Naive thymus-derived CD4-positive, alpha-beta T cell (primary cell): Measurements from ENCODE around the gene ULK4. TPM values are rescaled to one million over a fixed set of nuclear protein-coding genes. Genes with fewer than 3 reads are reported as not detected.
A peak's percentile ranks its signal among the peaks of the same experiment; 100 is the strongest.

ENCODE experiments used
- ATAC-seq: fragments of 150-1000 bp; cut with Tn5 transposase; 2 replicates; pipeline ENCODE4 v1.10.0; 2021; ENCODE audit warnings: mild to moderate bottlenecking, moderate library complexity
- CTCF ChIA-PET: fragments of 350-600 bp; sonication (Branson Sonifier 250); formaldehyde crosslinking; loops from one replicate; lab custom pipeline; 2021; ENCODE audit warnings: antibody characterized with exemption; lab: Charles Lee
- POLR2A ChIA-PET: fragments of 350-600 bp; sonication (Branson Sonifier 250); formaldehyde crosslinking; loops from one replicate; lab custom pipeline; 2021; ENCODE audit warnings: antibody characterized with exemption, inconsistent platforms; lab: Charles Lee
- DNase-seq, 9 donors: peaks; one replicate each; pipeline versions ENCODE4 v3.0.0 to v3.0.0-alpha.2; 2020 to 2022; ENCODE audit warnings: mixed read lengths in 1 of 9
- H3K27ac ChIP-seq: one replicate; pipeline ENCODE4 v1.7.0; 2013; ENCODE audit warnings: mild to moderate bottlenecking, low read depth, low read length, moderate library complexity
- H3K27me3 ChIP-seq, 2 donors: one replicate each; pipeline ENCODE4 v1.7.0; 2013; ENCODE audit warnings: low read length in 2 of 2, mild to moderate bottlenecking in 2 of 2, moderate library complexity in 2 of 2; ENCODE audit not compliant: control insufficient read depth in 2 of 2, insufficient read depth in 2 of 2
- H3K36me3 ChIP-seq, 3 experiments: 1 replicate in 2 of 3; 2 replicates in 1 of 3; pipeline ENCODE4 v1.7.0; 2013; ENCODE audit warnings: low read length in 3 of 3, mild to moderate bottlenecking in 3 of 3, moderate library complexity in 1 of 3; ENCODE audit not compliant: insufficient read depth in 3 of 3, control insufficient read depth in 2 of 3
- H3K4me1 ChIP-seq, 2 donors: one replicate each; pipeline ENCODE4 v1.7.0; 2013; ENCODE audit warnings: low read length in 2 of 2, mild to moderate bottlenecking in 2 of 2, moderate library complexity in 1 of 2; ENCODE audit not compliant: control insufficient read depth in 2 of 2, insufficient read depth in 2 of 2
- H3K4me3 ChIP-seq: 2 replicates; pipeline ENCODE4 v1.7.0; 2013; ENCODE audit warnings: mild to moderate bottlenecking, low read length
- H3K9me3 ChIP-seq, 3 experiments: 1 replicate in 2 of 3; 2 replicates in 1 of 3; pipeline ENCODE4 v1.7.0; 2013; ENCODE audit warnings: low read length in 3 of 3; ENCODE audit not compliant: control insufficient read depth in 2 of 3
- H3K27ac Mint-ChIP-seq, 9 donors: one replicate each; pipeline ENCODE4 v1.8.0; 2020 to 2022; ENCODE audit warnings: mixed read lengths in 9 of 9, mild to moderate bottlenecking in 8 of 9, moderate library complexity in 5 of 9, inconsistent platforms in 2 of 9
- H3K27me3 Mint-ChIP-seq, 5 donors: one replicate each; pipeline ENCODE4 v1.8.0; 2021 to 2022; ENCODE audit warnings: mixed read lengths in 5 of 5, mild to moderate bottlenecking in 1 of 5
- H3K36me3 Mint-ChIP-seq, 5 donors: one replicate each; pipeline ENCODE4 v1.8.0; 2020 to 2022; ENCODE audit warnings: mixed read lengths in 5 of 5, mild to moderate bottlenecking in 3 of 5, inconsistent platforms in 1 of 5
- H3K4me1 Mint-ChIP-seq, 7 donors: one replicate each; pipeline ENCODE4 v1.8.0; 2020 to 2022; ENCODE audit warnings: mixed read lengths in 7 of 7, mild to moderate bottlenecking in 3 of 7, inconsistent platforms in 1 of 7
- H3K4me3 Mint-ChIP-seq, 10 donors: one replicate each; pipeline ENCODE4 v1.8.0; 2020 to 2022; ENCODE audit warnings: mild to moderate bottlenecking in 10 of 10, mixed read lengths in 10 of 10, moderate library complexity in 6 of 10, inconsistent platforms in 2 of 10
- H3K9me3 Mint-ChIP-seq, 11 donors: one replicate each; pipeline ENCODE4 v1.8.0; 2020 to 2022; ENCODE audit warnings: mixed read lengths in 11 of 11, mild to moderate bottlenecking in 4 of 11, inconsistent platforms in 1 of 11, moderate library complexity in 1 of 11
- intact Hi-C, 2 donors: fragments of 100-400 bp; cut with micrococcal nuclease; formaldehyde crosslinking; loops; one replicate each; pipeline ENCODE4 v1.15.1; 2023
- polyA plus RNA-seq, 2 donors: library from polyadenylated mRNA; unstranded; fragments of 300-500 nt; fragmentation: Illumina TruSeq; gene quantifications; one replicate each; pipeline ENCODE4 v1.2.3, GENCODE V29; 2021
- total RNA-seq, 6 experiments: library from RNA in 5 of 6; stranded (reverse) in 5 of 6; gene quantifications; 1 replicate in 5 of 6; 2 replicates in 1 of 6; pipeline ENCODE4 v1.2.3 and lab custom pipeline; 2021 to 2026

ULK4 gene
- total and polyA plus RNA-seq, 7 experiments from 2014 or later = 6.6 to 22.3 (median 18.9) TPM

GRCh38 chr3:41241161-41241560, 720.7 kb downstream of the ULK4 start:
- peaks cover 26 to 31% (median 30%) of the 10 kb centered on the region in 3 experiments for H3K36me3 ChIP-seq
- Mint-ChIP-seq H3K4me1 (peaks cover 0 to 4% (median 0%) of the 10 kb centered on the region in 7 donors), H3K9me3 (no peaks in the 10 kb centered on the region), H3K27me3 (no peaks in the 10 kb centered on the region), H3K36me3 (peaks cover 9 to 41% (median 22%) of the 10 kb centered on the region in 5 donors), H3K27ac (peak overlapping the region in 1 of 9 donors; percentile 46), H3K4me3 (no peak overlapping the region)
- H3K9me3 ChIP-seq = no peaks in the 10 kb centered on the region
- no peaks in the 10 kb centered on the region for H3K27me3 ChIP-seq
- ChIA-PET POLR2A (interaction anchor here (0.7 kb wide), 1 partner anchor 10 kb away, joined by 3 read pairs; no protein-coding TSS in a partner anchor), CTCF (no interaction called here)
- ATAC-seq (no peak), DNase-seq (no peak)
- no peak overlapping the region for H3K27ac ChIP-seq
- H3K4me3 ChIP-seq = no peak overlapping the region
- intact Hi-C loops = no loop called here
- no peaks in the 10 kb centered on the region for H3K4me1 ChIP-seq

- H3K9me3 Mint-ChIP-seq = no peaks in the 10 kb centered on the region
- H3K4me1 Mint-ChIP-seq = peaks cover 0 to 4% (median 0%) of the 10 kb centered on the region in 7 donors
- Histone ChIP-seq H3K36me3 (peaks cover 36 to 47% (median 42%) of the 10 kb centered on the region in 3 experiments), H3K9me3 (no peaks in the 10 kb centered on the region), H3K4me1 (no peaks in the 10 kb centered on the region), H3K27ac (no peak overlapping the region), H3K27me3 (no peaks in the 10 kb centered on the region), H3K4me3 (no peak overlapping the region)
- H3K36me3 Mint-ChIP-seq = peaks cover 9 to 49% (median 33%) of the 10 kb centered on the region in 5 donors
- ChIA-PET POLR2A (interaction anchor here (0.5 to 1.1 kb wide), 3 partner anchors 25 to 41 kb away, joined by 3 read pairs; partner anchors contain the start of gene CTNNB1), CTCF (interaction anchor here (0.5 kb wide), 1 partner anchor 98 kb away, joined by 3 read pairs; no protein-coding TSS in a partner anchor)
- H3K4me3 Mint-ChIP-seq = no peak overlapping the region
- H3K27ac Mint-ChIP-seq = peak overlapping the region in 3 of 9 donors; percentile 4 to 47 (median 40)
- no peaks in the 10 kb centered on the region for H3K27me3 Mint-ChIP-seq
- intact Hi-C loops = loop anchor here (2.0 to 5.0 kb wide), 2 partner anchors 37 to 39 kb away; no protein-coding TSS in a partner anchor
- DNase-seq (no peak), ATAC-seq (no peak)
Observed at GRCh38 chr3:41239587-41239986, 722.3 kb downstream of the ULK4 start.

- peaks cover 9 to 65% (median 42%) of the 10 kb centered on the region in 5 donors for H3K36me3 Mint-ChIP-seq
- CTCF ChIA-PET = no interaction called here
- H3K27ac ChIP-seq = no peak overlapping the region
- DNase-seq (no peak), ATAC-seq (no peak)
- intact Hi-C loops = loop anchor here (2.0 to 5.0 kb wide), 2 partner anchors 36 to 37 kb away; no protein-coding TSS in a partner anchor
- H3K27ac Mint-ChIP-seq = peak overlapping the region in 6 of 9 donors; percentile 25 to 57 (median 29)
- H3K27me3 Mint-ChIP-seq = no peaks in the 10 kb centered on the region
- H3K4me3 Mint-ChIP-seq = no peak overlapping the region
- H3K9me3 Mint-ChIP-seq = peaks cover 0 to 1% (median 0%) of the 10 kb centered on the region in 11 donors
- H3K4me1 Mint-ChIP-seq = peaks cover 0 to 4% (median 0%) of the 10 kb centered on the region in 7 donors
- H3K9me3 ChIP-seq = no peaks in the 10 kb centered on the region
- H3K36me3 ChIP-seq = peaks cover 43 to 64% (median 54%) of the 10 kb centered on the region in 3 experiments
- H3K4me1 ChIP-seq = no peaks in the 10 kb centered on the region
- H3K4me3 ChIP-seq = no peak overlapping the region
- no peaks in the 10 kb centered on the region for H3K27me3 ChIP-seq
- POLR2A ChIA-PET = interaction anchor here (0.6 to 0.9 kb wide), 2 partner anchors 18 to 60 kb away, joined by 3 read pairs; no protein-coding TSS in a partner anchor
Observed at GRCh38 chr3:41237907-41238306, 724.0 kb downstream of the ULK4 start.

- H3K27me3 ChIP-seq = no peaks in the 10 kb centered on the region
- H3K27me3 Mint-ChIP-seq = no peaks in the 10 kb centered on the region
- H3K4me3 Mint-ChIP-seq = no peak overlapping the region
- intact Hi-C loops = loop anchor here in 1 of 2 donors (5.0 kb wide), 1 partner anchor 34 kb away; no protein-coding TSS in a partner anchor
- peaks cover 52 to 80% (median 53%) of the 10 kb centered on the region in 3 experiments for H3K36me3 ChIP-seq
- DNase-seq = no peak
- H3K27ac ChIP-seq = no peak overlapping the region
- ATAC-seq = no peak
- H3K27ac Mint-ChIP-seq = peak overlapping the region in 2 of 9 donors; percentile 43 to 55
- H3K9me3 Mint-ChIP-seq = peaks cover 0 to 1% (median 0%) of the 10 kb centered on the region in 11 donors
- H3K4me1 ChIP-seq = no peaks in the 10 kb centered on the region
- H3K4me3 ChIP-seq = no peak overlapping the region
- ChIA-PET POLR2A (interaction anchor here (1.1 kb wide), 2 partner anchors 14 to 37 kb away, joined by 3 read pairs; partner anchors contain the start of gene CTNNB1), CTCF (no interaction called here)
- H3K36me3 Mint-ChIP-seq = peaks cover 13 to 74% (median 55%) of the 10 kb centered on the region in 5 donors
- no peaks in the 10 kb centered on the region for H3K9me3 ChIP-seq
- H3K4me1 Mint-ChIP-seq = peaks cover 0 to 8% (median 0%) of the 10 kb centered on the region in 7 donors
Observed at GRCh38 chr3:41236228-41236627, 725.7 kb downstream of the ULK4 start.

- ChIA-PET POLR2A (interaction anchor here (1.1 to 1.6 kb wide), 2 partner anchors 15 to 36 kb away, joined by 3 to 4 read pairs; partner anchors contain the start of gene CTNNB1), CTCF (interaction anchor here (0.6 kb wide), 1 partner anchor 32 kb away, joined by 5 read pairs; no protein-coding TSS in a partner anchor)
- ATAC-seq (no peak), DNase-seq (no peak)
- Mint-ChIP-seq H3K4me1 (peaks cover 0 to 11% (median 7%) of the 10 kb centered on the region in 7 donors), H3K27ac (peak overlapping the region in 5 of 9 donors; percentile 7 to 68 (median 41)), H3K4me3 (no peak overlapping the region), H3K9me3 (peaks cover 0 to 3% (median 0%) of the 10 kb centered on the region in 11 donors), H3K36me3 (peaks cover 18 to 79% (median 60%) of the 10 kb centered on the region in 5 donors), H3K27me3 (no peaks in the 10 kb centered on the region)
- Histone ChIP-seq H3K36me3 (peaks cover 52 to 90% (median 53%) of the 10 kb centered on the region in 3 experiments), H3K27ac (no peak overlapping the region), H3K27me3 (no peaks in the 10 kb centered on the region), H3K4me3 (no peak overlapping the region), H3K4me1 (no peaks in the 10 kb centered on the region), H3K9me3 (no peaks in the 10 kb centered on the region)
- intact Hi-C loops = loop anchor here in 1 of 2 donors (5.0 kb wide), 1 partner anchor 33 kb away; no protein-coding TSS in a partner anchor
Observed at GRCh38 chr3:41234823-41235721, 726.8 kb downstream of the ULK4 start.
